HEK293T (cell line): Measurements from ENCODE around the gene COA3.

Source experiments
- ARNT ChIP-seq: fragments of 450-650 bp; IDR thresholded peaks from 2 replicates; pipeline ENCODE4 v1.6.1; 2017; ENCODE audit warnings: mild to moderate bottlenecking
- ELF4 ChIP-seq: fragments of 450-650 bp; IDR thresholded peaks from 2 replicates; pipeline ENCODE4 v1.6.1; 2017; ENCODE audit warnings: antibody characterized with exemption
- ZNF384 ChIP-seq: fragments of 450-650 bp; IDR thresholded peaks from 2 replicates; pipeline ENCODE4 v1.6.1; 2016

DNA sequence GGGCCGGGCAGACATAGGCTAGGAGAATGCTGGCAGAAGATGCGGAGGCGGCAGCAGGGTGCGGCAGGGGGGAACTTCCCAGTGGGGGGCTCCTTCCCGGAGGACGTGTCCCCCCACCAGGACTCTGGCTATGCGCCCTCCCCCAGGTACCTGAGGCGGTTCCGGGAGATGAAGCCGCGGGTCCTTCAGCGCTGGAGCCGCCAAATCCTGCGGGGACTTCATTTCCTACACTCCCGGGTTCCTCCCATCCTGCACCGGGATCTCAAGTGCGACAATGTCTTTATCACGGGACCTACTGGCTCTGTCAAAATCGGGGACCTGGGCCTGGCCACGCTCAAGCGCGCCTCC is 14.7 kb downstream of the COA3 start:
- no peak for TF ChIP-seq ELF4
- no peak for TF ChIP-seq ARNT
- no peak for TF ChIP-seq ZNF384
